ENCODE results near the gene EGFR.

The EGFR gene

GRCh38 chr7:55095672-55096071 is 76.9 kb downstream of the EGFR start:
- no peak for FAIRE-seq
- no peak for TF ChIP-seq POLR2A (IDR thresholded peaks at IDR 0.05; ENCODE audit: low read depth, low read length)
- DNase-seq (ENCODE audit: insufficient read length, low spot score) = no peak

- no peak for FAIRE-seq
- no peak for TF ChIP-seq POLR2A (IDR thresholded peaks at IDR 0.05; ENCODE audit: low read depth, low read length)
- DNase-seq (ENCODE audit: insufficient read length, low spot score) = no peak
Observed at GRCh38 chr7:55096323-55096722, 77.5 kb downstream of the EGFR start.

- TF ChIP-seq POLR2A (IDR thresholded peaks at IDR 0.05; ENCODE audit: low read depth, low read length) = no peak
- FAIRE-seq = no peak
Observed at GRCh38 chr7:55097100-55097499, 78.3 kb downstream of the EGFR start.

GRCh38 chr7:55099066-55099820 is 80.4 kb downstream of the EGFR start:
- no peak for TF ChIP-seq POLR2A (IDR thresholded peaks at IDR 0.05; ENCODE audit: low read depth, low read length)
- FAIRE-seq (no peak), DNase-seq (ENCODE audit: insufficient read length, low spot score) (no peak)

More at GRCh38 chr7:55097100-55097499, 78.3 kb downstream of the EGFR start:
- no peak for DNase-seq (ENCODE audit: insufficient read length, low spot score)

- TF ChIP-seq POLR2A (IDR thresholded peaks at IDR 0.05; ENCODE audit: low read depth, low read length) = no peak
- DNase-seq (ENCODE audit: insufficient read length, low spot score) (no peak), FAIRE-seq (no peak)
Observed at GRCh38 chr7:55099821-55100543, 81.2 kb downstream of the EGFR start.

- FAIRE-seq = no peak
- no peak for TF ChIP-seq POLR2A (IDR thresholded peaks at IDR 0.05; ENCODE audit: low read depth, low read length)
Observed at GRCh38 chr7:55100544-55101327, 81.9 kb downstream of the EGFR start.

GRCh38 chr7:55101359-55101758 is 82.5 kb downstream of the EGFR start:
- no peak for DNase-seq (ENCODE audit: insufficient read length, low spot score)
- no peak for TF ChIP-seq POLR2A (IDR thresholded peaks at IDR 0.05; ENCODE audit: low read depth, low read length)
- FAIRE-seq = no peak

More at GRCh38 chr7:55100544-55101327, 81.9 kb downstream of the EGFR start:
- no peak for DNase-seq (ENCODE audit: insufficient read length, low spot score)

GRCh38 chr7:55104123-55104522 is 85.3 kb downstream of the EGFR start:
- no peak for FAIRE-seq
- no peak for DNase-seq (ENCODE audit: insufficient read length, low spot score)
- peak; percentile 21; the same call in 1 of the 2 replicates for TF ChIP-seq POLR2A (IDR thresholded peaks at IDR 0.05; ENCODE audit: low read depth, low read length)

- TF ChIP-seq POLR2A (IDR thresholded peaks at IDR 0.05; ENCODE audit: low read depth, low read length) = no peak
- no peak for DNase-seq (ENCODE audit: insufficient read length, low spot score)
- no peak for FAIRE-seq
Observed at GRCh38 chr7:55104712-55105433, 86.1 kb downstream of the EGFR start.

GRCh38 chr7:55105952-55106351 is 87.1 kb downstream of the EGFR start:
- no peak for TF ChIP-seq POLR2A (IDR thresholded peaks at IDR 0.05; ENCODE audit: low read depth, low read length)
- DNase-seq (ENCODE audit: insufficient read length, low spot score) = no peak
- FAIRE-seq = no peak

- DNase-seq (ENCODE audit: insufficient read length, low spot score) = no peak
- FAIRE-seq = no peak
- TF ChIP-seq POLR2A (IDR thresholded peaks at IDR 0.05; ENCODE audit: low read depth, low read length) = no peak
Observed at GRCh38 chr7:55107946-55108345, 89.1 kb downstream of the EGFR start.

GRCh38 chr7:55108401-55108800 is 89.6 kb downstream of the EGFR start:
- TF ChIP-seq POLR2A (IDR thresholded peaks at IDR 0.05; ENCODE audit: low read depth, low read length) = no peak
- DNase-seq (ENCODE audit: insufficient read length, low spot score) (no peak), FAIRE-seq (no peak)

- no peak for FAIRE-seq
- TF ChIP-seq POLR2A (IDR thresholded peaks at IDR 0.05; ENCODE audit: low read depth, low read length) = no peak
- no peak for DNase-seq (ENCODE audit: insufficient read length, low spot score)
Observed at GRCh38 chr7:55108818-55109217, 90.0 kb downstream of the EGFR start.
